ENCODE results near the gene CHRNA4.

DNA sequence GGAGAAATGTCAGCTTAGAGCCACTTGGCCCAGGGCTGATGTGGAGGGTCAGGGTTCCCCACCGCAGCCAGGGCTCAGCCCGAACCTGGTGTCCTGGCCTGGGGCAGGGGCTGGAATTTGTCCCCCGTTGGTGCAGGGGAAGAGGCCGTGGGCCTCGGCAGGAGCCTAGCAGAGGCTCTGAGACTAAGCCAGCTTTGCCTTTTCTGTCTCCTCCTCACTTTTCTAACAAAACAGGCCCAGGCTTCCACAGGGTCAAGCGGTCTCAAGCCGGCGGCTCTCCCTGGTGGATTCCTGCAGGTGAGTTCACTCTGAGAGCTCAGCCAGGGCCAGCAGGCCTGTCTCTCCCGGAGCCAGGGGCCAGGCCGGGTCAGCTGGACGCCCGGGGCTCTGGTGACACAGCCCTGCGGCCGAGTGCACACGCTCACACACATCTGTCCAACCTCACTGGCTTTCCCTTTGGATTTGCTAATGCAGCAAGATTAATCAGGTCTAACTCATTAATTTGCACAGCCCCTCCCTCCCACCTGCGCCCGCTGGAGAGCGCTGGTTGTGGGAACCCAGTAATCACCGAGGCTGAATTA, 2.9 kb upstream of the CHRNA4 start:
- no peak for TF ChIP-seq EZH2 (IDR thresholded peaks at IDR 0.05; ENCODE audit: low read length)
- TF ChIP-seq, protein P1, sequence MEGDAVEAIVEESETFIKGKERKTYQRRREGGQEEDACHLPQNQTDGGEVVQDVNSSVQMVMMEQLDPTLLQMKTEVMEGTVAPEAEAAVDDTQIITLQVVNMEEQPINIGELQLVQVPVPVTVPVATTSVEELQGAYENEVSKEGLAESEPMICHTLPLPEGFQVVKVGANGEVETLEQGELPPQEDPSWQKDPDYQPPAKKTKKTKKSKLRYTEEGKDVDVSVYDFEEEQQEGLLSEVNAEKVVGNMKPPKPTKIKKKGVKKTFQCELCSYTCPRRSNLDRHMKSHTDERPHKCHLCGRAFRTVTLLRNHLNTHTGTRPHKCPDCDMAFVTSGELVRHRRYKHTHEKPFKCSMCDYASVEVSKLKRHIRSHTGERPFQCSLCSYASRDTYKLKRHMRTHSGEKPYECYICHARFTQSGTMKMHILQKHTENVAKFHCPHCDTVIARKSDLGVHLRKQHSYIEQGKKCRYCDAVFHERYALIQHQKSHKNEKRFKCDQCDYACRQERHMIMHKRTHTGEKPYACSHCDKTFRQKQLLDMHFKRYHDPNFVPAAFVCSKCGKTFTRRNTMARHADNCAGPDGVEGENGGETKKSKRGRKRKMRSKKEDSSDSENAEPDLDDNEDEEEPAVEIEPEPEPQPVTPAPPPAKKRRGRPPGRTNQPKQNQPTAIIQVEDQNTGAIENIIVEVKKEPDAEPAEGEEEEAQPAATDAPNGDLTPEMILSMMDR (optimal IDR thresholded peaks at IDR 0.05 in 1 of 3, IDR thresholded peaks at IDR 0.05 in 1 of 3, conservative IDR thresholded peaks at IDR 0.05 in 1 of 3; ENCODE audit: extremely low read depth in 1 of 3, insufficient read depth in 2 of 3, low read length in 3 of 3) = no peak
